ENCODE data around the gene GPR42.
"Not testable (repeated sequence)": the region's sequence is repeated elsewhere in the genome, so short reads cannot be mapped to it uniquely, and the experiment has no call there.

DNA sequence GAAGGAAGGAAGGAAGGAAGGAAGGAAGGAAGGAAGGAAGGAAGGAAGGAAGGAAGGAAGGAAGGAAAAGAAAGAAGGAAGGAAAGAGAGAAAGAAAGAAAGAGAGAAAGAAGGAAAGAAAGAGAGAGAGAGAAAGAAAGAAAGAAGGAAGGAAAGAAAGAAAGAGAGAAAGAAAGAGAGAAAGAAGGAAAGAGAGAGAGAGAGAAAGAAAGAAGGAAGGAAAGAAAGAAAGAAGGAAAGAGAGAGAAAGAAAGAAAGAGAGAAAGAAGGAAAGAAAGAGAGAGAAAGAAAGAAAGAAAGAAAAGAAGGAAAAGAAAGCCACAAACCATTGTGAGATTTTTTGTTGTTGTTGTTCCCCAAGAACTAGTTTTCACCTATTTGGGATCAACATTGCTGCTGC, 3.2 kb downstream of the GPR42 start:
- not testable (repeated sequence) for TF ChIP-seq NR2C2 (CRISPR knock-in tag; IDR thresholded peaks at IDR 0.05); FOXP1 (CRISPR knock-in tag; IDR thresholded peaks at IDR 0.05; ENCODE audit: borderline replicate concordance); ZNF263 (CRISPR knock-in tag; IDR thresholded peaks at IDR 0.05; ENCODE audit: low read depth); GRHL2 (CRISPR knock-in tag; IDR thresholded peaks at IDR 0.05; ENCODE audit: insufficient replicate concordance, severe bottlenecking); CREM (CRISPR knock-in tag; IDR thresholded peaks at IDR 0.05); ETV6 (CRISPR knock-in tag; IDR thresholded peaks at IDR 0.05); TEAD4 (CRISPR knock-in tag; IDR thresholded peaks at IDR 0.05); ZNF138 (CRISPR knock-in tag; conservative IDR thresholded peaks at IDR 0.05)
- TF ChIP-seq, protein P1, sequence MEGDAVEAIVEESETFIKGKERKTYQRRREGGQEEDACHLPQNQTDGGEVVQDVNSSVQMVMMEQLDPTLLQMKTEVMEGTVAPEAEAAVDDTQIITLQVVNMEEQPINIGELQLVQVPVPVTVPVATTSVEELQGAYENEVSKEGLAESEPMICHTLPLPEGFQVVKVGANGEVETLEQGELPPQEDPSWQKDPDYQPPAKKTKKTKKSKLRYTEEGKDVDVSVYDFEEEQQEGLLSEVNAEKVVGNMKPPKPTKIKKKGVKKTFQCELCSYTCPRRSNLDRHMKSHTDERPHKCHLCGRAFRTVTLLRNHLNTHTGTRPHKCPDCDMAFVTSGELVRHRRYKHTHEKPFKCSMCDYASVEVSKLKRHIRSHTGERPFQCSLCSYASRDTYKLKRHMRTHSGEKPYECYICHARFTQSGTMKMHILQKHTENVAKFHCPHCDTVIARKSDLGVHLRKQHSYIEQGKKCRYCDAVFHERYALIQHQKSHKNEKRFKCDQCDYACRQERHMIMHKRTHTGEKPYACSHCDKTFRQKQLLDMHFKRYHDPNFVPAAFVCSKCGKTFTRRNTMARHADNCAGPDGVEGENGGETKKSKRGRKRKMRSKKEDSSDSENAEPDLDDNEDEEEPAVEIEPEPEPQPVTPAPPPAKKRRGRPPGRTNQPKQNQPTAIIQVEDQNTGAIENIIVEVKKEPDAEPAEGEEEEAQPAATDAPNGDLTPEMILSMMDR (IDR thresholded peaks at IDR 0.05): not testable (repeated sequence)
- TF ChIP-seq, protein P2, sequence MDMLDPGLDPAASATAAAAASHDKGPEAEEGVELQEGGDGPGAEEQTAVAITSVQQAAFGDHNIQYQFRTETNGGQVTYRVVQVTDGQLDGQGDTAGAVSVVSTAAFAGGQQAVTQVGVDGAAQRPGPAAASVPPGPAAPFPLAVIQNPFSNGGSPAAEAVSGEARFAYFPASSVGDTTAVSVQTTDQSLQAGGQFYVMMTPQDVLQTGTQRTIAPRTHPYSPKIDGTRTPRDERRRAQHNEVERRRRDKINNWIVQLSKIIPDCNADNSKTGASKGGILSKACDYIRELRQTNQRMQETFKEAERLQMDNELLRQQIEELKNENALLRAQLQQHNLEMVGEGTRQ (CRISPR knock-in tag; IDR thresholded peaks at IDR 0.05): not testable (repeated sequence)
- TF ChIP-seq, protein P3, sequence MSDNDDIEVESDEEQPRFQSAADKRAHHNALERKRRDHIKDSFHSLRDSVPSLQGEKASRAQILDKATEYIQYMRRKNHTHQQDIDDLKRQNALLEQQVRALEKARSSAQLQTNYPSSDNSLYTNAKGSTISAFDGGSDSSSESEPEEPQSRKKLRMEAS (CRISPR knock-in tag; IDR thresholded peaks at IDR 0.05): not testable (repeated sequence)
- TF ChIP-seq, protein P4, sequence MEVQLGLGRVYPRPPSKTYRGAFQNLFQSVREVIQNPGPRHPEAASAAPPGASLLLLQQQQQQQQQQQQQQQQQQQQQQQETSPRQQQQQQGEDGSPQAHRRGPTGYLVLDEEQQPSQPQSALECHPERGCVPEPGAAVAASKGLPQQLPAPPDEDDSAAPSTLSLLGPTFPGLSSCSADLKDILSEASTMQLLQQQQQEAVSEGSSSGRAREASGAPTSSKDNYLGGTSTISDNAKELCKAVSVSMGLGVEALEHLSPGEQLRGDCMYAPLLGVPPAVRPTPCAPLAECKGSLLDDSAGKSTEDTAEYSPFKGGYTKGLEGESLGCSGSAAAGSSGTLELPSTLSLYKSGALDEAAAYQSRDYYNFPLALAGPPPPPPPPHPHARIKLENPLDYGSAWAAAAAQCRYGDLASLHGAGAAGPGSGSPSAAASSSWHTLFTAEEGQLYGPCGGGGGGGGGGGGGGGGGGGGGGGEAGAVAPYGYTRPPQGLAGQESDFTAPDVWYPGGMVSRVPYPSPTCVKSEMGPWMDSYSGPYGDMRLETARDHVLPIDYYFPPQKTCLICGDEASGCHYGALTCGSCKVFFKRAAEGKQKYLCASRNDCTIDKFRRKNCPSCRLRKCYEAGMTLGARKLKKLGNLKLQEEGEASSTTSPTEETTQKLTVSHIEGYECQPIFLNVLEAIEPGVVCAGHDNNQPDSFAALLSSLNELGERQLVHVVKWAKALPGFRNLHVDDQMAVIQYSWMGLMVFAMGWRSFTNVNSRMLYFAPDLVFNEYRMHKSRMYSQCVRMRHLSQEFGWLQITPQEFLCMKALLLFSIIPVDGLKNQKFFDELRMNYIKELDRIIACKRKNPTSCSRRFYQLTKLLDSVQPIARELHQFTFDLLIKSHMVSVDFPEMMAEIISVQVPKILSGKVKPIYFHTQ (CRISPR knock-in tag; IDR thresholded peaks at IDR 0.05): not testable (repeated sequence)

Measured in WTC11 (cell line).